Measurements from ENCODE around the gene THSD4.

GRCh38 chr15:71187526-71187925 lies 72.3 kb downstream of the THSD4 start:
- TF ChIP-seq CTCF (IDR thresholded peaks at IDR 0.05) (no peak), POLR2A (IDR thresholded peaks at IDR 0.05) (no peak)
